Muscle layer of colon (tissue), 2 donors: Measurements from ENCODE around the gene CCDC80.

ENCODE experiments used
- H3K27ac ChIP-seq: one replicate; pipeline ENCODE4 v1.7.0; 2013; ENCODE audit warnings: low read depth, mild to moderate bottlenecking, low read length, moderate library complexity
- H3K27me3 ChIP-seq, 2 donors: one replicate each; pipeline ENCODE4 v1.7.0; 2013; ENCODE audit warnings: low read length in 2 of 2, mild to moderate bottlenecking in 2 of 2; ENCODE audit not compliant: insufficient read depth in 2 of 2, control insufficient read depth in 1 of 2
- H3K36me3 ChIP-seq: one replicate; pipeline ENCODE4 v1.7.0; 2013; ENCODE audit warnings: mild to moderate bottlenecking, low read length; ENCODE audit not compliant: insufficient read depth
- H3K4me1 ChIP-seq: one replicate; pipeline ENCODE4 v1.7.0; 2013; ENCODE audit warnings: mild to moderate bottlenecking, low read length; ENCODE audit not compliant: insufficient read depth
- H3K4me3 ChIP-seq, 2 donors: one replicate each; pipeline ENCODE4 v1.7.0; 2013; ENCODE audit warnings: low read length in 2 of 2, low read depth in 1 of 2, mild to moderate bottlenecking in 1 of 2, moderate library complexity in 1 of 2
- H3K9ac ChIP-seq: one replicate; pipeline ENCODE4 v1.7.0; 2013; ENCODE audit warnings: low read length
- H3K9me3 ChIP-seq: one replicate; pipeline ENCODE4 v1.7.0; 2013; ENCODE audit warnings: mild to moderate bottlenecking, low read length
- donor health status: abdominal sarcoma.
- donor health status: Adenocarcinoma of cecum.

The CCDC80 gene

DNA sequence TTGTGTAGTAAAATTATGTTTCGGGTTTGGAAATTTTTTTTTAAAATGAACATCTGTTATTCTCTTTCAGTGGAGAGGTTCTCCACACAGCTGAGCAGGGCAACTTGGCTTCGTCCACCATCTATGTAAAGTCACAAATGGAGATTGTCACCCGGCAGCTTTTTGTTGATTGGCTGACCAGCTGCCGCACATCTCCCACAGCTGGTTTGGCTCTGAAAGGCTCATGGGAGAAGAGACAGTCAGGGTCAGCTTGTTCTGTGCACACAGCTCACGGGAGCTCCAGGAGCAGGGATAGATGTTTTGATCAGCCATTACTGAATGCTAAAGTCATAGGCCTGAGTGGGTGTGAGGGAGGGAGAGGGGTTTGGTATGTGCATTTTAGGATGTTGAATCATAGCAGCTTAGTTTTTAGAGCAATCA is 12.9 kb upstream of the CCDC80 start:
- H3K4me3 ChIP-seq = no peak overlapping the region
- H3K27me3 ChIP-seq = no peaks in the 10 kb centered on the region
- no peaks in the 10 kb centered on the region for H3K9me3 ChIP-seq
- no peak overlapping the region for H3K27ac ChIP-seq
- peaks cover 15% of the 10 kb centered on the region for H3K4me1 ChIP-seq
- H3K9ac ChIP-seq = no peak overlapping the region
- no peaks in the 10 kb centered on the region for H3K36me3 ChIP-seq

DNA sequence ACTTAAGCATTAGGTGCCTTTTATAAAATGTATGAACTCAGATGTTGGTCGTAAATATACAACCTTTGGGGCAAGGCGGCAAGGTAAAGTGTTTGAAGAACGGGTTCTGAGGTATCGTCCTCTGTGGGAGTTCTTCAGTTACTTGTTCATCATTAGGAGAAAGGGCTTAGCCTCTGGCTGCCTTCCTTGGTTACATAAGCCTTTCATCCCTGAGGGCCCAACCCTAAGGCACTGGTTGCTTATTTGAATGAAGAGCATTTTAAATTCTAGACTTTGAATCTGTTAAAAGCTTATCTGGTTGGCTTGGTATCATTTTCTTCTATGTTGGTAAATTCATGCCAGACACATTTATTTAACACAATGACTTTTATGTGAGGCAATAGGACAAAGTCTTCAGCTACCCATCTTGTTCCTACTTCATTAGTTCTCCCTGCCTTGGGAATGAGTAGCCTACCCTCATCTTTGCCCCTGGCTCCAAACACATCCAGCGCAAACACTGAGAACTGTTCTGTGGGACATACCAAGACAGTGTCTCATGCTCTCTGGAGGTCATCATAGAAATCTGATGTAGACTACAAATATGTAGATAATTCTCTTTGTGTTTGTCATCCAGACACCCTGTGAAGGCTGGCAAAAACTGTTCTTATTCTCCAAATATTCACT is 12.4 kb upstream of the CCDC80 start:
- Histone ChIP-seq H3K9me3 (no peaks in the 10 kb centered on the region), H3K27ac (no peak overlapping the region), H3K27me3 (no peaks in the 10 kb centered on the region), H3K9ac (no peak overlapping the region), H3K36me3 (no peaks in the 10 kb centered on the region), H3K4me1 (peaks cover 15% of the 10 kb centered on the region), H3K4me3 (no peak overlapping the region)

DNA sequence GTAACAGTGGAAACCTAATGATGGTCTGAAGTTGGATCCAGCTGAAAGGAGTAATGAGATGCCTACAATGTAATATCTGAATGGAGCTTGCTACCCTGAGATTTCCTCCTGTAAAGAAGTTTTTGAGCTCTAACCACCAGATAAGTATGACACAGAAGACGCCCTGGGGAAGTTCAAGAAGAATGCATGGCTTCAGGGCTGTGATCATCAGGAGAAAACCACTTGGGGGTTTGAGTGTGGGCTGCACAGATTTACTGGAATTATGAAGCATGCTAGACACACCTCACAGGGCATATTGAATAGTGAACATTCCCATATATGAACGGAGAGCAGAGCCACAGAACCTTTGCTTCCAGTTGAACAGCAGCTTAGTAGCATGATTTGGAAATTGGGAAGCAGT is 10.6 kb upstream of the CCDC80 start:
- Histone ChIP-seq H3K36me3 (no peaks in the 10 kb centered on the region), H3K4me3 (no peak overlapping the region), H3K27ac (no peak overlapping the region), H3K9ac (no peak overlapping the region), H3K27me3 (no peaks in the 10 kb centered on the region), H3K9me3 (no peaks in the 10 kb centered on the region), H3K4me1 (peaks cover 24% of the 10 kb centered on the region)

DNA sequence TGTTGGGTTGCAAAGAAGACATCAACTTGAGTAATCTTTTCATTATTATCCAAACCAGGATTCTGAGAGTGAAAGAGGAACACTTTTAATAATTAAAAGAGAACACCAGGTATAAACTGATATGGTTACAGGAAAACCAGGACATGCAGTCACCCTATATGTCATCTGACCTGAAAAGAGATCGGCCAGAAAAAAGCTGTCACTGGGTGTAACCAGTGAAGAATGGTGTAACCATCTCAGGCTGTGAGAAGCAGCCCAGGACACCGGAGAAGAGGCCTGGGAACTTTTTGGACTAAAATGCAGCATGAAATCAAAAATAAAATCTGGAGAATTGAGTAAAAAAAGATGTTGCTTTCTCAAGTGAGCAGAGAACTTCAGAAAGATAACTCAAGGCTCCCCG is 10.1 kb upstream of the CCDC80 start:
- no peaks in the 10 kb centered on the region for H3K27me3 ChIP-seq
- H3K9ac ChIP-seq = no peak overlapping the region
- H3K4me3 ChIP-seq = no peak overlapping the region
- H3K36me3 ChIP-seq = no peaks in the 10 kb centered on the region
- H3K4me1 ChIP-seq = peaks cover 28% of the 10 kb centered on the region
- H3K9me3 ChIP-seq = no peaks in the 10 kb centered on the region
- H3K27ac ChIP-seq = no peak overlapping the region

DNA sequence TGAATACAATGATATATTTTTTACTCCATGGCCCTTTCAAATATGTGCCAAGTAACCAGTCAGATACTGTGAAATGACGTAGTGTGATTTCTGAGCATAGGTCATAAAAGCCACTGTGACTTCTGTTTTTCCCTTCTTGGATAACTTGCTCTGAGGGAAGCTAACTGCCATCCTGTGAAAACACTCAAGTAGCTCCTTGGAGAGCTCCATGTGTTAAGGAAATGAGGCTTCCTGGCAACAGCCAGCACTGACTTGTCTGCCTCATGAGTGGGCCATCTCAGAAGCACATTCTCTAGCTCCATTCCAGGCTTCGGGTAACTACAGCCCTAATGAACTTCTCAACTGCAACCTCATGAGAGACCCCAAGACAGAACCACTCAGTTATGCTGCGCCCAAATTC is 9.5 kb upstream of the CCDC80 start:
- H3K36me3 ChIP-seq = no peaks in the 10 kb centered on the region
- H3K4me1 ChIP-seq = peaks cover 25% of the 10 kb centered on the region
- no peaks in the 10 kb centered on the region for H3K27me3 ChIP-seq
- no peak overlapping the region for H3K27ac ChIP-seq
- no peak overlapping the region for H3K4me3 ChIP-seq
- H3K9me3 ChIP-seq = no peaks in the 10 kb centered on the region
- no peak overlapping the region for H3K9ac ChIP-seq

DNA sequence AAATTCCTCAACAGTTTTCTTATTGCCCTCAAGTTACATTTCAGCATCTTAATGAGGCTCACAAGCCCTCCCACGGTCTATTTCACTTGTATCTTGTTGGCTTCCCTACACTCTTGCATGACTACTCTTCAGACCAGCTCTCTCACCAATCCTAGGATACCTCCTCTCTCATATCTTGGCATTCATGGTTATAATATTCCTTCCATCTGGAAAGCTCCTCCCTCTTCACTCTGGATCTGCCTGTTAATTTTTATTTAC is 8.5 kb upstream of the CCDC80 start:
- Histone ChIP-seq H3K4me3 (no peak overlapping the region), H3K9ac (no peak overlapping the region), H3K27ac (no peak overlapping the region), H3K27me3 (no peaks in the 10 kb centered on the region), H3K9me3 (no peaks in the 10 kb centered on the region), H3K36me3 (no peaks in the 10 kb centered on the region), H3K4me1 (peaks cover 24% of the 10 kb centered on the region)

DNA sequence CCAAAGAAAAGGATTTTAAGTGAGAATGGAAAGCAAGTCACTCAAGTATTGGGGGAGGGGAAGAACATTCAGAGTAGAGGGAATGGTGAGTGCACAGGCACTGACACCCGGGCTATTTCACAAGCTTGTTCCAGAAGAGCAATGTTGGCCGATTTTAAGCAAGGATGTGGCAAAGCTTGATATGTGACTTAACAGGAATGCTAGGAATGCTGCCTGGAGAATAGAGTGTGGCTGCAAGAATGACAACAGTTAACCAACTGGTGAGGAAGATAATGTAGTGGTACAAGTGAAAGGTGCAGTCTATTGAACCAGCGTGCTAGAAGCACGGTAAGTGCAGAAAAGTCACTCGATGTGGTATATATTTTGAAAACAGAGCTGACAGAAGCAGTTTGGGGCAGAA is 6.2 kb upstream of the CCDC80 start:
- no peak overlapping the region for H3K27ac ChIP-seq
- H3K9ac ChIP-seq = no peak overlapping the region
- H3K27me3 ChIP-seq = no peaks in the 10 kb centered on the region

DNA sequence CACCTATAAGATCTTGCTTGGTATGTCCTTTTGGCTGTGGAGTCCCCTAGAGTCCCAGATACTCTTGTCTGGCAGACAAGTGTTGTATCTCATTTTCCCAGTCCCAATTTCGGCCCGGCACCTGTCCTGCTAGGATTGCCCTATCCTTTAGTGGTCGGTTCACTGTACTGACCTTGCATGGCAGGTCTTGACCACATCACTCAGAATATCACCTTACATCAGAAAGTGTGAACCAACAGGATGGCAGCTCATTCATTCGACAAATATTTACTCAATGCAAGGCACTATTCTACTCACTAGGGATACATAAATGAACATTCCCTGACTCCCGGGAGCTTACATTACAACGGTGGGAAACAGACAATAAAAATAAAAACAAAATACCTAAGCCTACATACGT is 5.7 kb upstream of the CCDC80 start:
- H3K4me3 ChIP-seq = no peak overlapping the region
- H3K4me1 ChIP-seq = peaks cover 37% of the 10 kb centered on the region
- no peak overlapping the region for H3K27ac ChIP-seq
- no peaks in the 10 kb centered on the region for H3K36me3 ChIP-seq
- H3K27me3 ChIP-seq = no peaks in the 10 kb centered on the region
- no peak overlapping the region for H3K9ac ChIP-seq
- H3K9me3 ChIP-seq = no peaks in the 10 kb centered on the region

More for the DNA sequence above, 6.2 kb upstream of the CCDC80 start:
- H3K36me3 ChIP-seq = no peaks in the 10 kb centered on the region
- H3K4me3 ChIP-seq = no peak overlapping the region
- H3K4me1 ChIP-seq = peaks cover 32% of the 10 kb centered on the region
- H3K9me3 ChIP-seq = no peaks in the 10 kb centered on the region

DNA sequence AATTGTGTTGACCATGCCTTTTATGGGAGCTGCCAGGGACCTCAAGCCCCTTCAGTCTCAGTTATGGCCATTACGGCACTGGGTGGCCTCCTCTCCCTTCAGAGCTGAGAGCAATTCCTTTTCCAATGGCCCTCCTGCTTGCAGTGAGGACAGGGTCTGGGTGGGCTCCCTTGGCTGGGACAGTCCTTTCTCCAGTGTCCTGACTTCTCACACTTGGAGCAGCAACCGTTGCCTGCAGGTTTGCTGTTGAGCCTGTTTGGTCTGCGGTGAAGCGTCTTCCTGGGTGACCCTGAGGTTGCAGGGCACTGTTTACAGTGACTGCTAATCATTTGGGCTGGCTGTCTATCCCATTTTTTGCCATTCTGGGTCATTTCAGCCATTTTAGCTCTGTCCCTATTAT is 3.5 kb upstream of the CCDC80 start:
- Histone ChIP-seq H3K36me3 (no peaks in the 10 kb centered on the region), H3K27me3 (no peaks in the 10 kb centered on the region), H3K27ac (no peak overlapping the region), H3K9me3 (no peaks in the 10 kb centered on the region), H3K9ac (no peak overlapping the region), H3K4me3 (no peak overlapping the region), H3K4me1 (peaks cover 46% of the 10 kb centered on the region)

DNA sequence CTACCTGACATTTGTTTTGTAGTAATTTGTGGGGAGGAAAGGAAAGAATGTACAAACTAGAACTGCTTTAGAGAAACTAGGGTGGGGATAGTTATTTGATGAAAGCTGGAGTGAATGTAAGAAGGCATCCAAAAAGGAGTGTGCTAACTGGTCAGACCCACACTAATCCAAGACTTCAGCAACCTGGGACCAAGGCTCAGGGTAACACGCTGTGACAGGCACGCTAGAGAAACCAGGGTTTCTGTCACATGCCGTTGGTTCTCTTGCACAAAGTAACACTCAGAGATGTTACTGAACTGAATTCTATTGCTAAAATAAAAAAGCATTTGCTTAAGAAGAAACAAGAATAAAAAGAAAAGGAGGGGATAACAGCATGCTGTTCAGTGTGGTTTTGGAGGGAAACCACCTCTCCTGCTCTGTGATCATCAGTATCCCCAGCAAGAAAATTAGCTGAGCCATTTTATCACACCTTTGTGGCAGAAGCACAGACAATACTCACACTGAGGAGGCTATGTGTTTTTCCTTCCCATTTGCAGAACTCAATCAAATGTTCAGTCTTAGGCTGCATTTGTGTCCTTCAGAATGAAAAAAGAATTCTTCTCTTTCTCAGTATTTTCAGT is 2.8 kb upstream of the CCDC80 start:
- Histone ChIP-seq H3K27me3 (no peaks in the 10 kb centered on the region), H3K36me3 (no peaks in the 10 kb centered on the region), H3K9ac (no peak overlapping the region), H3K9me3 (no peaks in the 10 kb centered on the region), H3K27ac (no peak overlapping the region), H3K4me1 (peaks cover 53% of the 10 kb centered on the region), H3K4me3 (no peak overlapping the region)

DNA sequence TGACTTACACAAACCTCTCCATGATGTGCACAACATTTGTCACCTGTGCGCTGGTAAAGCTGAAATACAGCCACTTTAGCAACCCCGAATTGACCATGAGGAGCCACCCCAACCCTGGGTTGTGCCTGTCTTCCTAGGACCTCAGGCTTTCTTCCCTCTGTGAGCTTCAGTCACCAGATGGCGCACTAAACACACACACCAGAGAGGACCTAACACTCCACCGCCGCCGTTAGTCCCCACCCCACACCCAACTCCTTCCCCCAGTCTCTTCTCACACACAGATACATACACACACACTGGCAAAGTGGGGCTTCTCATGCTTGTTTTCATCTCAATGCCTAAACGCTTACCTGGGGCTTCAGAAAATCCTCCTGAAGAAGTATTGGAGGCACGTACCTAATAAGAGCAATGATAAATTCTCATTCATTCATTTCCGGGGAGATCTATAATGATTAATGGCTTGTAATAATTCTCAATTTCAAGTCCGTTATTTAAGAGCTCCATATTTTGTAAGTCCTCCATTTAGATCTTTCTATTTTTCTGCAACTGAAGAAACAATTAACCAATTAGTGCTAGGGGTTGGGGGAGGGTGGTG is 2.1 kb upstream of the CCDC80 start:
- Histone ChIP-seq H3K27ac (no peak overlapping the region), H3K9me3 (no peaks in the 10 kb centered on the region), H3K27me3 (no peaks in the 10 kb centered on the region), H3K36me3 (no peaks in the 10 kb centered on the region), H3K4me1 (peaks cover 60% of the 10 kb centered on the region), H3K9ac (no peak overlapping the region), H3K4me3 (peak overlapping the region in 1 of 2 donors; percentile 52)
